ENCODE measurements around the gene ZNF69. TPM values are rescaled to one million over a fixed set of nuclear protein-coding genes. Genes with fewer than 3 reads are reported as not detected.
A peak's percentile ranks its signal among the peaks of the same experiment; 100 is the strongest.
"Not testable (repeated sequence)": the region's sequence is repeated elsewhere in the genome, so short reads cannot be mapped to it uniquely, and the experiment has no call there.

The ZNF69 gene
- polyA plus RNA-seq (ENCODE audit: insufficient read length): 32.2 TPM
- long read RNA-seq, donor 1, partial matches to known transcripts: 0 of 2 reads
- long read RNA-seq, donor 1, other reads (novel, unspliced or antisense): 0 of 2 reads
- long read RNA-seq, donor 2, partial matches to known transcripts: 0 of 2 reads
- long read RNA-seq, donor 2, other reads (novel, unspliced or antisense): 0 of 2 reads
- long read RNA-seq, donor 3, partial matches to known transcripts: 0 of 2 reads
- long read RNA-seq, donor 3, other reads (novel, unspliced or antisense): 0 of 2 reads
- long read RNA-seq, donor 4: 0 reads
- long read RNA-seq, donor 5, partial matches to known transcripts: 0 of 4 reads
- long read RNA-seq, donor 5, other reads (novel, unspliced or antisense): 0 of 4 reads
- long read RNA-seq, donor 6, partial matches to known transcripts: 0 of 4 reads
- long read RNA-seq, donor 6, other reads (novel, unspliced or antisense): 0 of 4 reads
- long read RNA-seq, donor 7, partial matches to known transcripts: 0 of 3 reads
- long read RNA-seq, donor 7, other reads (novel, unspliced or antisense): 0 of 3 reads
- long read RNA-seq, donor 8, partial matches to known transcripts: 0 of 1 reads
- long read RNA-seq, donor 8, other reads (novel, unspliced or antisense): 0 of 1 reads

GRCh38 chr19:11887611-11888531, at the start of gene ZNF69:
ZNF69 (plus strand) TSS chr19:11887782; CDS start chr19:11887924, 142 bp downstream.
- DNase-seq: peak; percentile 93

- peak; percentile 64 for DNase-seq
Measured at GRCh38 chr19:11843722-11844121, 43.9 kb upstream of the ZNF69 start.

- DNase-seq: not testable (repeated sequence)
Measured at GRCh38 chr19:11847615-11848014, 40.0 kb upstream of the ZNF69 start.

- no peak for DNase-seq
Measured at GRCh38 chr19:11848200-11848593, 39.4 kb upstream of the ZNF69 start.

- DNase-seq: peak; percentile 93
Measured at GRCh38 chr19:11848594-11849469, 38.8 kb upstream of the ZNF69 start, which contains the start of gene ZNF439. ZNF439 (plus strand) TSS chr19:11848726; CDS start chr19:11848868, 142 bp downstream.

GRCh38 chr19:11850289-11850688, 37.3 kb upstream of the ZNF69 start:
- DNase-seq: not testable (repeated sequence)

GRCh38 chr19:11853358-11853757, 34.2 kb upstream of the ZNF69 start:
- DNase-seq: no peak

GRCh38 chr19:11856596-11857250, 30.9 kb upstream of the ZNF69 start:
- no peak for DNase-seq

- no peak for DNase-seq
Measured at GRCh38 chr19:11860721-11861120, 26.9 kb upstream of the ZNF69 start.

GRCh38 chr19:11861301-11861700, 26.3 kb upstream of the ZNF69 start:
- DNase-seq: no peak

GRCh38 chr19:11867766-11868165, 19.8 kb upstream of the ZNF69 start:
- DNase-seq: not testable (repeated sequence)

- DNase-seq: no peak
Measured at GRCh38 chr19:11868188-11868587, 19.4 kb upstream of the ZNF69 start.

- no peak for DNase-seq
Measured at GRCh38 chr19:11872624-11873023, 15.0 kb upstream of the ZNF69 start.

GRCh38 chr19:11873762-11874161, 13.8 kb upstream of the ZNF69 start:
- no peak for DNase-seq

- not testable (repeated sequence) for DNase-seq
Measured at GRCh38 chr19:11879687-11880266, 7.8 kb upstream of the ZNF69 start.

GRCh38 chr19:11880598-11880997, 7.0 kb upstream of the ZNF69 start:
- DNase-seq: no peak

- DNase-seq: peak; percentile 77
Measured at GRCh38 chr19:11881151-11881800, 6.3 kb upstream of the ZNF69 start.

GRCh38 chr19:11882606-11883005, 5.0 kb upstream of the ZNF69 start:
- no peak for DNase-seq

GRCh38 chr19:11887234-11887610, 360 bp upstream of the ZNF69 start:
- no peak for DNase-seq

- not testable (repeated sequence) for DNase-seq
Measured at GRCh38 chr19:11889901-11890300, 2.3 kb downstream of the ZNF69 start.
